EH (cell line): ENCODE results near the gene ZNF771.
"Not testable (repeated sequence)": the region's sequence is repeated elsewhere in the genome, so short reads cannot be mapped to it uniquely, and the experiment has no call there.

Experiments
- DNase-seq: peaks from one replicate; pipeline ENCODE4 v3.0.0-alpha.2; 2015; ENCODE audit warnings: low read depth

ZNF771 gene

DNA sequence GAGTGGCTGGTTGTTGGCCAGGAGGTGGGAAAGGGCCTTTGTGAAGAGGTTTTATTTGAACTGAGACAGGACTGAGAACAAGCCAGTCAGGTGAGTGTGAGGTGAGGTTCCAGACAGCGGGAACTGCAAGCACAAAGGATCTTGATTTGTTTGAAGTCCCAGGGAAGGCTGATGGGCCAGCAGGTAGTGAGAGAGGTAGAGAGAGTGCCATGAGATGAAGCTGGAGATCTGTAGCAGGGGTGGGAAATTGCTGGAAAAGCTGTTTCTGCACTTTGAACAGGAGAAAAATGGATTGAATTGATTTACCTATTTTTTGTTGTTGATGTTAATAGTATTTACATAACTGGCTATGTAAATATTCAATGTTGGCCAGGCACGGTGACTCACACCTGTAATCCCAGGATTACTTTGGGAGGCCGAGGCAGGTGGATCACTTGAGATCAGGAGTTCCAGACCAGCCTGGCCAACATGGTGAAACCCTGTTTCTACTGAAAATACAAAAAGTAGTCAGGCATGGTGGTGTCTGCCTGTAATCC, 30.2 kb downstream of the ZNF771 start:
- no peak for DNase-seq

DNA sequence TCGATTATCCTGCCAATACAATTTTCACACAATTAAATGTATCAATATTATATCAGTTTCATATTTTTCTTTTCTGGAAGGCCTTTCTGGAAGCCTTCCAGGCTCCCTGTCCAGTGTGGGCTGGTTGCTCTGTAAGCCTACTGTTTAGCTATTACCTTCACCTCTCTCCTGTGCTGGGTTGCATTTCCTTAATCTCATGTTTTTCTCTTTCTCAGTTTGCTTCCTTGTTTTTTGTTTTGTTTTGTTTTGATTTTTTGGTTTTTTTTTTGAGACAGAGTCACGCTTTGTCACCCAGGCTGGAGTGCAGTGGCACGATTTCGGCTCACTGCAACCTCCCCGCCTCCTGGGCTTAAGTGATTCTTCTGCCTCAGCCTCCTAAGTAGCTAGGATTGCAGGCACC, 31.4 kb downstream of the ZNF771 start:
- no peak for DNase-seq

DNA sequence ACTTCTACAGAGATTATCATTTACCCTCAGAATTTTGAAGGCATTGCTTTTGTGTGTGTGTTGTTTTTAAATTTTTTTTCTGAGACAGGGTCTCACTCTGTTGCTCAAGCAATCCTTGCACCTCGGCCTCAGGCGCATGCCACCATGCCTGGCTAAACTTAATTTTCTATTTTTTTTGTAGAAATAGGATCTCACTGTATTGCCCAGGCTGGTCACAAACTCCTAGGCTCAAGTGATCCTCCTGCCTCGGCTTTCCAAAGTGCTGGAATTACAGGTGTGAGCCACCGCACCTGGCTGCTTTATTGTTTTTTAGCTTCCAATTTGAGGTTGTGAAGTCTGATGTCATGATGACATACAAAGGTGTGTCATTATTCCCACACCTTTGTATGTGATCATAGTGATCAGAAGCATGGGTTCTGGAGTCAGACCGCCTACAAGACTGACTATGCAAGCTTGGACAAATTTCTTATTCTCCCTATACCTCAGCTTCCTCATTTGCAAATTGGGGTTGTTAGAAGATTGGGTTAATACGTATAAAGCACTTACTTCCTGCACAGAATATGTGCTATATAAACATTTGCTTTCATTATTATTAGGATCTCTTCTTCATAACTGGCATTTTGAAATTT, 32.4 kb downstream of the ZNF771 start:
- no peak for DNase-seq

DNA sequence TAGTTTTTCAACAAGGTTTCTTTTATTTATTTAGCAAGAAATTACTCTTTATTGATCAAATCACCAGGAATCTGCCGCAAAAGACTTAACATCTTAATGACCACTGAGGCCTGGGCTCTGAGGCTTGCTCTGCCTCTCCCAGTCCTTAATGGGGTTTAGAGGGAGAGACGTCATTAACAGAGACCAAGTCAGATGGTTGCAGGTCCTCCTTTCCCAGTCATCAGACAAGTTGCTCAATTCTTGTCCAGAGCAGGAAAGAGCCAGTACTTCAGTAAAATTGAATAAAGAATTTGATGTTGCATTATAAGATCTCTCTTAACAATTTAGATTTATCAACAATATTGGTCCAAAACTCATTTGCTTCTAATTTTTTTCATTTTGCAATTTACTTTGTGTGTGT, 36.2 kb downstream of the ZNF771 start:
- no peak for DNase-seq

DNA sequence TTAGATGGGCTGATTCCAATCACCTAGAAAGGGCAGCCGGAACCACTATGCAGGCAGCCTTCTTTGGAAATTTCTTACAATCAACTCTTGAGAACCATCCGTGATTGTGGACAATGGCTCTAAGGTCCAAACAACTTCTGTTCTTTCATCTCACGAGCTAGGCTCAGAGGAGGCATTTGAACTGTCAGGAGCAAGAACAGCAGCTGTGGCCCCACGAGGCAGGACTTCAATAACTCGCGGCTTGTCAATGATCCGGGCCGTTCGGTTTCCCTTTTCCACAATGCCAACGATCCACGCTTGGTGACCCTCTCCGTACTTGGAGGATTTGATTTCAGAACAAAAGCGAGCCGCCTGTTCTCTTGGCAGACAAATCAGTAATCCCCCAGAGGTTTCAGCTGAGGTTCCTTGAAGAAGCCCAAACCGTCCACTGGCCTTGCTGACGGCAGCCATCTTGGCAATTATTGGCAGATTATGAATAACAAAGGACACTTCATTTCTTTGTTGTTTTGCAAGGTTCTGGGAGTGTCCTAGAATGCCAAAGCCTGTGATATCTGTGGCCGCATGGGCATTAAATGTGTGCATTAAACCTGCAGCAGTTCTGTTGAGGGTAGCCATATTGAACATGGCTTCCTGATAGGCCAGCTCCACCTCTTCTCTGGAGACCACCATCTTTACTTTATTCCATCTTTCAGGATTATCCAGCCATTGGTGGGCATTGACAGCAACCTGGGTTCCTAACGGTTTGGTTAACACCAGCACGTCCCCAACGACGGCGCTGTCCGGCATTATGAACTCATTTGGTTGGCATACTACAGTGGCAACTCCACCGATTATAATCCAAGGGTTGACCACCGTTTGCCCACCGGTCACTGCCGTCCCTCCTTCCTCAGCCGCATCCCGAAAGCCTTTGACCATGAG, 37.1 kb downstream of the ZNF771 start:
- DNase-seq = no peak

DNA sequence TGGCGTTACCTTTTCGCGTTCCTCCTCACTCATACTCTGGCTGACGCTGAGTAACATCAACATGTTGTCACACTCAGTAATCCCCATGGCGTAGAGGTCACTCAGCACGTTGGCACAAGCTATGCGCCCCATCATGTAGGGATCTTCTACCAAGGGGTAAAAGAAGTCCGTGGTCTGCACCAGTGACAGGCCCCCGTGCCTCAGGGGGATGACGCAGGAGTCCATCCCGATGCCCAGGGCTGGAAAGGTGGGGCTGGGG, 37.7 kb downstream of the ZNF771 start:
- no peak for DNase-seq

DNA sequence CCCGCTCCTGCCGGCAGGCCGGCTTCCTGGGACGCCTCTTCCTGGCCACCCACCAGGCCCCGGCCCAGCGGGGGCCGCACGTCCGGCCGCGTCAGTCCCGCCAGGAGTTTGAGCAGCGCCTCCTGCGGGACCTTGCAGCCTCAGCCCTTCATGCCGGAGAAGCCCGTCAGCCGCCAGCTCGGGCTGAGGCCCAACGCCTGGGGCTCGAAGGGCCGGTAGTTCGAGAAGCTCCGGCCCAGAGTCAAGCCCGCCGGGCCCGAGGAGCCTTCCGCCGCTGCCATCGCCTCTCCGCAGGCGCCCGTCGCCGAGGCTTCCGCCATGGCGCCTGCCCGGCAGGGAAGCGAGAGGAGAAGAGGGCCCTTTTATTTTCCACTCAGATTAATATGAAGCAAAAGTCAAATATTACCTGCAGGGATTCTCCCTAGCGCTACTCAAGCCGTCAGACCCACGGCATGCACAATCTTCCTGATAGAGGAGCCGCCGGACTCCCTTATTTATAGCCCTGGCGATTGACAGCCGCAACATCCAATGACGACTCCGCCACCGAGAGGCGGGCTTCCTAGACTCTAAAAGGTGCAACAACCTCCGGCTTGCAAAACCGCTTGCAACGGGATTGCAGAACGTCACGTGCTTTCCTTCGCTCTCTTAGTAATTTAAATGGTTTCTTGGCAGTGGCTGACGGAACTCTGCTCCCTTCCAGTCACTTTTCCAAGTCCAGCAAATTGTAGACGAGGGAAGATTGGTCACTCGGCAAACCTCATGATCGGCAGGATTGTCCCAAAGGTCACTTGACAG, 38.2 kb downstream of the ZNF771 start, which contains the start of gene SEPHS2:
Gene SEPHS2 (minus strand): TSS at position 467 of the 795 bp plus-strand sequence. CDS start 147 bp downstream, at position 320.
- DNase-seq = peak; percentile 97

DNA sequence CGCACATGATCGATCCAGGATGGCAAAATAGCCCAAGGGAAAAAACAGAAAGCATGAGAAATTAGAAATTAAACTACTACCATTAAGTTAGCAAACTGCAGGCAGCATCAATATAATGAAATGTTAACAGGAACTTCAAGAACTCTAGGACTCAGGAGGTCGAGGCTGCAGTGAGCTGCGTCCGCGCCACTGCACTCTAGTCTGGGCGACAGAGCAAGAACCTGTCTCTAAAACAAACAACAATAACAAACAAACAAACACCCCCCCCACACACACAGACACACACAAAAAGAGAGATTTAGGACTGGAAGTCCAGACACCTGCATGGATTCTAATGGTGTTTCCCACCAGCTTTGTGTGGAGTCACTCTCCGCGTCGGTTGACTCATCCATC, 38.8 kb downstream of the ZNF771 start:
- no peak for DNase-seq

DNA sequence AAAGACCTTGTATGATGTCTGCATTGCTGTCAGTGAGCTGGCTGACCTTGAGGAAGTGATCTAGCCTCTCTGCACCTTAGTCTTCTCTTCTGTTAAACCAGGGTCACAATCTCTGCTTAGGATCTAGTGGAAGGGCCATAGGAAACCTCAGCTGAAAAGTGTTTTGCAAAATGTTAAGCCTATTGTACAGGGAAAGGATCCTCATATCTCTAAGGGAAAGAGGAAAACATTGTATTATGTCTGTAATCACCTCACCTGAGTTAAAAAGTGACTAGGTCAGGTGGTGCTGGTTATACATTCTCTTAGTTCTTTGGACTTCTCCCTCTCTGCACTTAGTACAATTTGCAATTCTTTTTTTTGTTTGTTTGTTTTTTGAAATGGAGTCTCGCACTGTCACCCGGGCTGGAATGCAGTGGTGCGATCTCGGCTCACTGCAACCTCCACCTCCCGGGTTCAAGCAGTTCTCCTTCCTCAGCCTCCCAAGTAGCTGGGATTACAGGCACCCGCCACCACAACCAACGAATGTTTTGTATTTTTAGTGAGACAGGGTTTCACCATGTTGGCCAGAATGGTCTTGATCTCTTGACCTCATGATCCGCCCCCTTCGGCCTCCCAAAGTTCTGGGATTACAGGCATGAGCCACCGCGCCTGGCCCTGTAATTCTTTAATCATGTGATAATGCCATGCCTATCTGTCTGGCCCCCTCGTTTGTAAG, 40.3 kb downstream of the ZNF771 start:
- DNase-seq = no peak

DNA sequence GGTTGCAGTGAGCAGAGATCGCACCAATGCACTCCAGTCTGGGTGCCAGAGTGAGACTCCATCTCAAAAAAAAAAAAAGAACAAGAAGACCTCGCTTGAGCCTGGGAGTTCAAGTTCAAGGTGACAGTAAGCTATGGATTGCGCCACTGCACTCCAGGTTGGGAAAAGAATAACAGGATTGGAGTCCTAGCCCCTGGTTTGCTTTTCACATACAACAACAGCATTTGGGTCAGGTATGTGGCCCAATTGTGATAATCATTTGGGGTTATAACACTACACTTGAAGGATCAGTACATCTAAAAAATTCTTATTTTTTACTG, 41.7 kb downstream of the ZNF771 start:
- DNase-seq = no peak

DNA sequence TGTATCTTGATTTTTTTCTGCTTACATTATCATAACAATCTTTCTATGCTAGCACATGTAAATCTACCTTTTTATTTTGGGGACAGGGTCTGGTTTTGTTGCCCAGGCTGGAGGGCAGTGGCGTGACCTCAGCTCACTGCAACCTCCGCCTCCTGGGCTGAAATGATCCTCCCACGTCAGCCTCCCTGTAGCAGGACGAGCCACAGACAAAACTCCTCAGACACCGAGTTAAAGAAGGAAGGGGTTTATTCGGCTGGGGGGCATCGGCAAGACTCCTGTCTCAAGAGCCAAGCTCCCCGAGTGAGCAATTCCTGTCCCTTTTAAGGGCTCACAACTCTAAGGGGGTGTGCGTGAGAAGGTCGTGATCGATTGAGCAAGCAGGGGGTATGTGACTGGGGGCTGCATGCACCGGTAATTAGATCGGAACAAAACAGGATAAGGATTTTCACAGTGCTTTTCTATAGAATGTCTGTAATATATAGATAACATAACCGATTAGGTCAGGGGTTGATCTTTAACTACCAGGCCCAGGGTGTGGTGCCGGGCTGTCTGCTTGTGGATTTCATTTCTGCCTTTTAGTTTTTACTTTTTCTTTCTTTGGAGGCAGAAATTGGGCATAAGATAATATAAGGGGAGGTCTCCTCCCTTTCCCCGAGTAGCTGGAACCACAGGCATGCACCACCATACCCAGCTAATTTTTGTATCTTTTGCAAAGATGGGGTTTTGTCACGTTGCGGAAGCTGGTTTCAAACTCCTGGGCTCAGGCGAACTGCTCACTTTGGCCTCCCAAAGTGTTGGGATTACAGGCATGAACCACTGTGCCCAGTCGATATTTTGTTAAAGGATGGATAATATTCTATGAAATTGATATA, 45.5 kb downstream of the ZNF771 start:
- not testable (repeated sequence) for DNase-seq

DNA sequence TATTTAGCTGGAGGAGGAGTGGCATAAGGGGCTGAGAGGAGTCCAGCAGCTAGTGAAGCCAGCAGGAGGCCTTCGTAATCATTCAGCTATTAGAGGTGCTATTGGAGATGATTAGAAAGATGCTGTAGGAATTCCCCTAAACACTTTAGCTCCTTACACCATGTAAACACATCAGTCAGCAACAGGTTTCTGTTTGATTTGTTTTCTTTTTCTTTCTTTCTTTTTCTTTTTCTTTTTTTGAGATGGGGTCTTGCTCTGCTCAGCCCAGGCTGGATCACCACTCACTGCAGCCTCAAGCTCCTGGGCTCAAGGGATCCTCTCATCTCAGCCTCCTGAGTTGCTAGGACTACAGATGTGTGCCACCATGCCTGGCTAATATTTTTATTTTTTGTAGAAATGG, 48.9 kb downstream of the ZNF771 start:
- DNase-seq = no peak

DNA sequence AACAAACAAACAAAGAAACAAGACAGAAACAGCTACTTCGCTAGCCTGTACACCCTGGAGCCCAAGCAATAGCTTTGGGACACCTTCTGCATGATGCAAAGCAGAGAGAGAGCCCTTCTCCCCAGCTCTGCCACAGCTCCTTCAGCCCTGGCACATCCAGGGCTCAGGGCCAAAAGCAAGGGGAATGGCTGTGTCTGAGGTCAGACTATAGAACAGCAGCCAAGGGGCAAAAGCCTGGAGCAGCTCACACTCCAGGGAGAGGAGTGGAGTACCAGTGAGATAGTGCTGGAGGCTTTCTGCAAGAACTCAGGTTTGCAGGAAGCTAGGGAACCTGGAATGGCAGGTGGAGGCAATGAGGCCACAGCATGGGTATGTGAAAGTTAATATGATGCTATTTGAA, 49.9 kb downstream of the ZNF771 start:
- no peak for DNase-seq

DNA sequence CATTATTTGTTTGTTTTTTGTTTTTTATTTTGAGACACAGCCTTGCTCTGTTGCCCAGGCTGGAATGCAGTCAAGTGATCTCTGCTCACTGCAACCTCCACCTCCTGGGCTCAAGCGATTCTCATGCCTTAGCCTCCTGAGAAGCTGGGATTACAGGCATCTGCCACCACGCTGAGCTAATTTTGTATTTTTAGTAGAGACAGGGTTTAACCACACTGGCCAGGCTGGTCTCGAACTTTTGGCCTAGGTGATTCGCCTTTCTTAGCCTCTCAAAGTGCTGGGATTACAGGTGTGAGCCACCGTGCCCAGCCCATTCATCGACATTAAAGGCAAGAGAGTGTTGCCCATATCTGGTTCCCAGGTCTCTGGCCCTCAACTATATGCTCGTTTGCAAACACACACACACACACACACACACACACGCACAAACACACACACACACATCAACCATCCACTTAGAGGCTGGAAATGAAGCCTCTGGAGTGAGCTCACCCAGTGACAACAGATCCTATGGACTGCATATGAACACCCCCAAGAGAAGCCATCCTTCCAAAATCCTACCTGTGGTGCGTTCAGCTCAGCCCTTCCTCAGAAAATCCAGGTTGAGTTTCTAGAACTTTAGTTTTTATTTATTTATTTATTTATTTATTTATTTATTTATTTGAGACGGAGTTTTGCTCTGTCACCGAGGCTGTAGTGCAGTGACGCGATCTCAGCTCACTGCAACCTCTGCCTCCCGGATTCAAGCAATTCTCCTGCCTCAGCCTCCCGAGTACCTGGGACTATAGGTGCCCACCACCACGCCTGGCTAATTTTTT, 50.5 kb downstream of the ZNF771 start:
- DNase-seq = no peak

DNA sequence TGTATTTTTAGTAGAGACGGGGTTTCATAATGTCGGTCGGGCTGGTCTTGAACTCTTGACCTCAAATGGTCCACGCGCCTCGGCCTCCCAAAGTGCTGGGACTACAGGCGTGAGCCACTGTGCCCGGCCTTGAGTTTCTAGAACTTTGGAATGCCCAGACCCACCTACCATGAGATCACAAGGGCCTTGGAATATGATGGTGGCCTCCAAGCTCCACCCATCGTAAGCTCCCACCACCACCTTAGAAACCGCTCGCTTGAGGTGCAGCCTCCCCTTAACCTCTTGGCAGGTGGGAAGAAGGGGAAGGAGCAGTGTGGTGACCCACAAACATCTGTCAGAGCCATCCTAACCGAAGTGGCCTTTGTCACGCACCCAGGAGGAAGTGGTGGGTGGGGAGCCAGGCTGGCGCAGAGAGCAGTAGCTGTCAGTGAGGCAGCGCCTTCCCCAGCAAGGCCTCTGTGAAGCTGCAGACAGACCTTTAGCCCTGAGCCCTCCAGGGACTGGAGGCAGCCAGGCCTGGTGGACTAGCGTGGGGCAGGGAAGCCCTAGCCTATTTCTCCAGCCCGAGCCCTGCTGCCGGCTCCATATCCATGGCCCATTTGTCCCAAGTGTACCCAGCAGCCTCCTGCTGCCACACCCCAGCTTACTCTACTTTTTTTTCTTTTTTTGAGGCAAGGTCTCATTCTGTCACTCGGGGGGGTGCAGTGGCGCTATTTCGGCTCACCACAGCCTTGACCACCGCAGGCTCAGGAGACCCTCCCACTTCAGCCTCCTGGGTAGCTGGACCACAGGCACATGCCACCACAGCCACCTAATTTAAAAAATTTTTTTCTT, 51.4 kb downstream of the ZNF771 start:
- no peak for DNase-seq

DNA sequence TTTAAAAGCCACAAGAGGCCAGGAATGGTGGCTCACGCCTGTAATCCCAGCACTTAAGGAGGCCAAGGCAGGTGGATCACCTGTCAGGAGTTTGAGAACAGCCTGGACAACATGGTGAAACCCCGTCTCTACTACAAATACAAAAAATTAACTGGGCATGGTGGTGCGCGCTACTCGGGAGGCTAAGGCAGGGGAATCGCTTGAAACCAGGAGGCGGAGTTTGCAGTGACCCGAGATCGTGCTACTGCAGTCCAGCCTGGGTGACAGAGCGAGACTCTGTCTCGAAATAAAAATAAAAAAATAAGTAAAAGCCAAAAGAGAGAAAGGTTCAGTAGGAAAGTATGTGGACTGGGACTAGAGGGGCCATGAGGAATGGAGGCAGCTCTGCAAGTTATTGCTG, 52.0 kb downstream of the ZNF771 start:
- DNase-seq = no peak

DNA sequence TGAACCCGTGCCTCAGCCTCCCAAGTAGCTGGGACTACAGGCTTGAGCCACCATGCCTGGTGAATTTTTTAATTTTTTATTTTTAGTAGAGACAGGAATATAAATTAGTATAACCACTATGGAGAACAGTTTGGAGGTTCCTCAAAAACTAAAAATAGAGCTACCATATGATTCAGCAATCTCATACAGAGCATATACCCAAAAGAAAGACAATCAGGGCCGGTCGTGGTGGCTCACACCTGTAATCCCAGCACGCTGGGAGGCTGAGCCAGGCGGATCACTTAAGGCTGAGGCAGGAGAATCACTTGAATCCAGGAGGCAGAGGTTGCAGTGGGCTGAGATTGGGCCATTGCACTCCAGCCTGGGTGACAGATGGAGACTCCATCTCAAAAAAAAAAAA, 54.0 kb downstream of the ZNF771 start:
- not testable (repeated sequence) for DNase-seq

DNA sequence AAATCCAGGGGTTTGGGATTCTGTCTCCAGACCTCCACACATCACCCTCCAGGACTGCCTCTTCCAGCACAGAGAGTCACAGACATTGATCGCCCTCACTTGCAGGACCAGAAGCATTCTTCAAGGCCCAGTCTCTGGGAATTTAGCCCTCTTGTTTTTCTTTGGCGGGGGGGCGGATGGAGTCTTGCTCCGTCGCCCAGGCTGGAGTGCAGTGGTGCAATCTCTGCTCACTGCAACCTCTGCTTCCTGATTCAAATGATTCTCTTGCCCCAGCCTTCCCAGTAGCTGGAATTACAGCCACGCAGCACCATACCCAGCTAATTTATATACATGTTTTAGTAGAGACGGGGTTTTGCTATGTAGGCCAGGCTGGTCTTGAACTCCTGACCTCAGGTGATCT, 56.7 kb downstream of the ZNF771 start:
- no peak for DNase-seq
